ENCODE measurements around the gene C11orf68.

The C11orf68 gene

DNA sequence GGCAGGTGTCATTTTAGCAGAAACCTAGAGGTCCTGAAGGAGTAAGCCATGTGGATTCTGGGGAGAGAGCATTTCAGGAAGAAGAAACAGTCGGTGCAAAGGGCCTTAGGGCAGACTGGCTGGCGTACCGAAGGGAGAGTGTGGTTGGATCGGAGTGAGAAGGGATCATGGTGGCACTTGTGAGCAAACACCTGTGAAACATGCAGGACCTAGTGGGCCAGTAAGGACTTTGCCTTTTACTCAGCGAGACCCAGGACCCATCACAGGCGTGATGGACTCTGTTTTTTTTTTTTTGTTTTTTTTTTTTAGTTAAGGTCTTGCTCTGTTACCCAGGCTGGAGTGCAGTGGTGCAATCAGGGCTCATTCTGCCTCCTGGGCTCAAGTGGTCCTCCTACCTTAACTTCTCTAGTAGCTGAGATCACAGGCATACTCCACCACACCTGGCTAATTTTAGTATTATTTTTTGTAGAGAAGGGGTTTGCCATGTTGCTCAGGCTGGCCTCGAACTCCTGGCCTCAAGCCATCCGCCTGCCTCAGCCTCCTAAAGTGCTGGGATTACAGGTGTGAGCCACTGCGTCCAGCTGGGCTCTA lies 23.0 kb upstream of the C11orf68 start:
- Histone ChIP-seq H3K9me3 (ENCODE audit: control insufficient read depth, insufficient read depth, low read length) (no peaks in the 10 kb centered on the region), H3K27me3 (ENCODE audit: control insufficient read depth, insufficient read depth, low read length) (no peaks in the 10 kb centered on the region), H3K36me3 (ENCODE audit: control insufficient read depth, insufficient read depth, low read length) (no peaks in the 10 kb centered on the region), H3K4me3 (ENCODE audit: low read depth, low read length) (no peak overlapping the region), H3K4me1 (ENCODE audit: control insufficient read depth, insufficient read depth, low read length) (peaks cover 18% of the 10 kb centered on the region), H3K9ac (ENCODE audit: low read depth, low read length) (no peak overlapping the region)

DNA sequence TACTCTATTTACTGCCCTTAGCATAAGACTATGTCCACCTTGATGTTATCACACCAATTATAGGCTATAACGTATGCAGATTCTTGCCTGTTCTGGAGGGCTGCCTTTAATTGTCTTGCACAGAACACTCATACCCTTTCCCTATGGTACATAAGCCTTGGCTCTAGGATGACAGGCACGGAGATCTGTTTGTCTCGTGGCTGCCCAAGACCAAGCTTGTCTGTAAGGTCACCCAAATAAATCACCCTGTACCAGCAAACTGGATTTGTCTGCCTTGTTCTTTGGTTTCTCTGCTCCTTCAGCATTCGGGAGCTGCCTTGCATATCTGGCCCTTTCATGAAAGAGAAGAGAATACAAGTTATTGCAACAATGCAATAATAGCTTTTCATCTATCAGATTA lies 18.9 kb upstream of the C11orf68 start:
- no peak overlapping the region for H3K4me3 ChIP-seq (ENCODE audit: low read depth, low read length)
- H3K4me1 ChIP-seq (ENCODE audit: control insufficient read depth, insufficient read depth, low read length) = peaks cover 5% of the 10 kb centered on the region
- H3K9ac ChIP-seq (ENCODE audit: low read depth, low read length) = no peak overlapping the region
- H3K27me3 ChIP-seq (ENCODE audit: control insufficient read depth, insufficient read depth, low read length) = no peaks in the 10 kb centered on the region
- no peaks in the 10 kb centered on the region for H3K9me3 ChIP-seq (ENCODE audit: control insufficient read depth, insufficient read depth, low read length)
- H3K36me3 ChIP-seq (ENCODE audit: control insufficient read depth, insufficient read depth, low read length) = no peaks in the 10 kb centered on the region

DNA sequence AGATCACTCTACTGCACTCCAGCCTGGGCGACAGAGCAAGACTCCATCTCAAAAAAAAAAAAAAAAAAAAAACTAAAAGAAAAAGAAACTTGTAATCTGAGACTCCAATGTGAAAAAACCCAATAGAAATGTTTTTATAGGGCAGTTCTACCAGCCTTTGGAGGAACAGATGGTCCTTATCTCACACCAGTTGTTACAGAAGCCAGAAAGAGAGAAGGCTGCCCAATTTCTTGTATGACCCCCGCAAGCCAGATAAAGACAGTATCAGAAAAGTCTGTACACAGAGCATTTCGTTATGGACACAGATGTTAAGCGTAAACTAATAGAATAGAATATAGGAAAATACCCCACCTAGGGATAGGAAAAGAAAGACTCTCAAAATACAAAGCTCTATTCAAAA lies 15.2 kb upstream of the C11orf68 start:
- Histone ChIP-seq H3K9ac (ENCODE audit: low read depth, low read length) (no peak overlapping the region), H3K27me3 (ENCODE audit: control insufficient read depth, insufficient read depth, low read length) (no peaks in the 10 kb centered on the region)

GRCh38 chr11:65932558-65932919 lies 13.7 kb upstream of the C11orf68 start:
- Histone ChIP-seq H3K4me3 (ENCODE audit: low read depth, low read length) (peak overlapping the region; percentile 20), H3K9ac (ENCODE audit: low read depth, low read length) (no peak overlapping the region), H3K9me3 (ENCODE audit: control insufficient read depth, insufficient read depth, low read length) (no peaks in the 10 kb centered on the region)

More for the DNA sequence above, 15.2 kb upstream of the C11orf68 start:
- Histone ChIP-seq H3K9me3 (ENCODE audit: control insufficient read depth, insufficient read depth, low read length) (no peaks in the 10 kb centered on the region), H3K4me3 (ENCODE audit: low read depth, low read length) (no peak overlapping the region), H3K36me3 (ENCODE audit: control insufficient read depth, insufficient read depth, low read length) (no peaks in the 10 kb centered on the region), H3K4me1 (ENCODE audit: control insufficient read depth, insufficient read depth, low read length) (peaks cover 2% of the 10 kb centered on the region)

GRCh38 chr11:65931773-65932557 lies 13.1 kb upstream of the C11orf68 start:
- H3K9me3 ChIP-seq (ENCODE audit: control insufficient read depth, insufficient read depth, low read length) = no peaks in the 10 kb centered on the region
- peak overlapping the region; percentile 20 for H3K4me3 ChIP-seq (ENCODE audit: low read depth, low read length)
- H3K9ac ChIP-seq (ENCODE audit: low read depth, low read length) = no peak overlapping the region
- no peaks in the 10 kb centered on the region for H3K36me3 ChIP-seq (ENCODE audit: control insufficient read depth, insufficient read depth, low read length)
- H3K4me1 ChIP-seq (ENCODE audit: control insufficient read depth, insufficient read depth, low read length) = peaks cover 6% of the 10 kb centered on the region
- H3K27me3 ChIP-seq (ENCODE audit: control insufficient read depth, insufficient read depth, low read length) = no peaks in the 10 kb centered on the region

More at GRCh38 chr11:65932558-65932919, 13.7 kb upstream of the C11orf68 start:
- H3K27me3 ChIP-seq (ENCODE audit: control insufficient read depth, insufficient read depth, low read length) = no peaks in the 10 kb centered on the region
- no peaks in the 10 kb centered on the region for H3K36me3 ChIP-seq (ENCODE audit: control insufficient read depth, insufficient read depth, low read length)
- H3K4me1 ChIP-seq (ENCODE audit: control insufficient read depth, insufficient read depth, low read length) = peaks cover 5% of the 10 kb centered on the region

GRCh38 chr11:65928667-65929066 lies 9.8 kb upstream of the C11orf68 start:
- Histone ChIP-seq H3K9me3 (ENCODE audit: control insufficient read depth, insufficient read depth, low read length) (no peaks in the 10 kb centered on the region), H3K4me3 (ENCODE audit: low read depth, low read length) (no peak overlapping the region), H3K27me3 (ENCODE audit: control insufficient read depth, insufficient read depth, low read length) (no peaks in the 10 kb centered on the region), H3K36me3 (ENCODE audit: control insufficient read depth, insufficient read depth, low read length) (no peaks in the 10 kb centered on the region), H3K9ac (ENCODE audit: low read depth, low read length) (no peak overlapping the region), H3K4me1 (ENCODE audit: control insufficient read depth, insufficient read depth, low read length) (peaks cover 6% of the 10 kb centered on the region)

- Histone ChIP-seq H3K4me1 (ENCODE audit: control insufficient read depth, insufficient read depth, low read length) (peaks cover 6% of the 10 kb centered on the region), H3K4me3 (ENCODE audit: low read depth, low read length) (no peak overlapping the region), H3K9me3 (ENCODE audit: control insufficient read depth, insufficient read depth, low read length) (no peaks in the 10 kb centered on the region), H3K9ac (ENCODE audit: low read depth, low read length) (no peak overlapping the region), H3K36me3 (ENCODE audit: control insufficient read depth, insufficient read depth, low read length) (no peaks in the 10 kb centered on the region), H3K27me3 (ENCODE audit: control insufficient read depth, insufficient read depth, low read length) (no peaks in the 10 kb centered on the region)
Observed at GRCh38 chr11:65927904-65928397, 9.1 kb upstream of the C11orf68 start.

- H3K9ac ChIP-seq (ENCODE audit: low read depth, low read length) = no peak overlapping the region
- H3K27me3 ChIP-seq (ENCODE audit: control insufficient read depth, insufficient read depth, low read length) = no peaks in the 10 kb centered on the region
- peaks cover 9% of the 10 kb centered on the region for H3K36me3 ChIP-seq (ENCODE audit: control insufficient read depth, insufficient read depth, low read length)
Observed at GRCh38 chr11:65925397-65925796, 6.5 kb upstream of the C11orf68 start.

DNA sequence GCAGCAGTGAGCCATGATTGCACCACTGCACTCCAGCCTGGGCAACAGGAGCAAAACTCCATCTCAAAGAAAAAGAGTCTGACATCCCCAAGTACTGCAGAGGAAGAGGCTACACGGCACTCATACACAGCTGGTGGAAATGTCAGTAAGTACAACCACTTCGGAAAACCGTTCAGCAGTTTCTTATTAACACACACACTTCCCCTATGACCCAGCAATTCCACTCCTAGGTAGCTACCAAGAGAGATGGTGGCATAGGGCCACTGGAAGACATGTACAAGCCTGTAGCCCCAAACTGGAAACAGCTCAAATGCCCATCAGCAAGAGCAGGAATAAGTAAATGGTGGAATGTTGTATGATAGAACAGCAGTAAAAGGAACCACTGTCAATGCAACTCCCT lies 3.7 kb upstream of the C11orf68 start:
- Histone ChIP-seq H3K4me3 (ENCODE audit: low read depth, low read length) (no peak overlapping the region), H3K9me3 (ENCODE audit: control insufficient read depth, insufficient read depth, low read length) (no peaks in the 10 kb centered on the region), H3K4me1 (ENCODE audit: control insufficient read depth, insufficient read depth, low read length) (peaks cover 3% of the 10 kb centered on the region), H3K27me3 (ENCODE audit: control insufficient read depth, insufficient read depth, low read length) (no peaks in the 10 kb centered on the region), H3K9ac (ENCODE audit: low read depth, low read length) (no peak overlapping the region), H3K36me3 (ENCODE audit: control insufficient read depth, insufficient read depth, low read length) (peaks cover 9% of the 10 kb centered on the region)

More at GRCh38 chr11:65925397-65925796, 6.5 kb upstream of the C11orf68 start:
- Histone ChIP-seq H3K4me1 (ENCODE audit: control insufficient read depth, insufficient read depth, low read length) (peaks cover 4% of the 10 kb centered on the region), H3K9me3 (ENCODE audit: control insufficient read depth, insufficient read depth, low read length) (no peaks in the 10 kb centered on the region), H3K4me3 (ENCODE audit: low read depth, low read length) (no peak overlapping the region)

GRCh38 chr11:65921876-65922275 lies 3.0 kb upstream of the C11orf68 start:
- Histone ChIP-seq H3K4me3 (ENCODE audit: low read depth, low read length) (no peak overlapping the region), H3K36me3 (ENCODE audit: control insufficient read depth, insufficient read depth, low read length) (peaks cover 9% of the 10 kb centered on the region), H3K27me3 (ENCODE audit: control insufficient read depth, insufficient read depth, low read length) (no peaks in the 10 kb centered on the region), H3K4me1 (ENCODE audit: control insufficient read depth, insufficient read depth, low read length) (peaks cover 2% of the 10 kb centered on the region), H3K9ac (ENCODE audit: low read depth, low read length) (no peak overlapping the region), H3K9me3 (ENCODE audit: control insufficient read depth, insufficient read depth, low read length) (no peaks in the 10 kb centered on the region)

GRCh38 chr11:65921033-65921555 lies 2.2 kb upstream of the C11orf68 start:
- peaks cover 9% of the 10 kb centered on the region for H3K36me3 ChIP-seq (ENCODE audit: control insufficient read depth, insufficient read depth, low read length)
- no peak overlapping the region for H3K9ac ChIP-seq (ENCODE audit: low read depth, low read length)
- H3K4me3 ChIP-seq (ENCODE audit: low read depth, low read length) = no peak overlapping the region
- peaks cover 2% of the 10 kb centered on the region for H3K4me1 ChIP-seq (ENCODE audit: control insufficient read depth, insufficient read depth, low read length)
- no peaks in the 10 kb centered on the region for H3K9me3 ChIP-seq (ENCODE audit: control insufficient read depth, insufficient read depth, low read length)
- H3K27me3 ChIP-seq (ENCODE audit: control insufficient read depth, insufficient read depth, low read length) = no peaks in the 10 kb centered on the region

DNA sequence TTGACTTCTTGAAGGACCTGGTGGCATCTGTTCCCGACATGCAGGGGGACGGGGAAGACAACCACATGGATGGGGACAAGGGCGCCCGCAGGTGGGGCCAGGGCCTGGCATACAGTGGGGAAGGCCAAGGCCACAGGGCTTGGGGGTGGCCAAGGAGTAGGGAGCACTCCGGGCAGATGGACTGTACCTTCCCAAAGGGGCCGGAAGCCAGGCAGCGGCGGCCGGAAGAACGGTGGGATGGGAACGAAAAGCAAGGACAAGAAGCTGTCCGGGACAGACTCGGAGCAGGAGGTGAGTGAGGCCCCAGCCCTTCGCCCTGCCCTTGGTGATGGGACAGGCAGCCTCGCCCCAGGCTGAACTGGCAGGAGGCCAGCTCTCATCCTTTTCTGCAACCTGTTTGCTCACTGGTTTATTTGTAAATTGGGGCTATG lies 1.5 kb upstream of the C11orf68 start:
- Histone ChIP-seq H3K9me3 (ENCODE audit: control insufficient read depth, insufficient read depth, low read length) (no peaks in the 10 kb centered on the region), H3K9ac (ENCODE audit: low read depth, low read length) (no peak overlapping the region), H3K27me3 (ENCODE audit: control insufficient read depth, insufficient read depth, low read length) (no peaks in the 10 kb centered on the region), H3K36me3 (ENCODE audit: control insufficient read depth, insufficient read depth, low read length) (peaks cover 9% of the 10 kb centered on the region), H3K4me3 (ENCODE audit: low read depth, low read length) (peak overlapping the region; percentile 62), H3K4me1 (ENCODE audit: control insufficient read depth, insufficient read depth, low read length) (peaks cover 2% of the 10 kb centered on the region)

Data from iPS-15b (cell line).